GDM1 (cell line): ENCODE results near the gene MYBPHL.

Experiments used
- DNase-seq: peaks from one replicate; lab custom pipeline; 2025; lab: John Stamatoyannopoulos, UW

Gene MYBPHL, protein sequence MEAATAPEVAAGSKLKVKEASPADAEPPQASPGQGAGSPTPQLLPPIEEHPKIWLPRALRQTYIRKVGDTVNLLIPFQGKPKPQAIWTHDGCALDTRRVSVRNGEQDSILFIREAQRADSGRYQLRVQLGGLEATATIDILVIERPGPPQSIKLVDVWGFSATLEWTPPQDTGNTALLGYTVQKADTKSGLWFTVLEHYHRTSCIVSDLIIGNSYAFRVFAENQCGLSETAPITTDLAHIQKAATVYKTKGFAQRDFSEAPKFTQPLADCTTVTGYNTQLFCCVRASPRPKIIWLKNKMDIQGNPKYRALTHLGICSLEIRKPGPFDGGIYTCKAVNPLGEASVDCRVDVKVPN

DNA sequence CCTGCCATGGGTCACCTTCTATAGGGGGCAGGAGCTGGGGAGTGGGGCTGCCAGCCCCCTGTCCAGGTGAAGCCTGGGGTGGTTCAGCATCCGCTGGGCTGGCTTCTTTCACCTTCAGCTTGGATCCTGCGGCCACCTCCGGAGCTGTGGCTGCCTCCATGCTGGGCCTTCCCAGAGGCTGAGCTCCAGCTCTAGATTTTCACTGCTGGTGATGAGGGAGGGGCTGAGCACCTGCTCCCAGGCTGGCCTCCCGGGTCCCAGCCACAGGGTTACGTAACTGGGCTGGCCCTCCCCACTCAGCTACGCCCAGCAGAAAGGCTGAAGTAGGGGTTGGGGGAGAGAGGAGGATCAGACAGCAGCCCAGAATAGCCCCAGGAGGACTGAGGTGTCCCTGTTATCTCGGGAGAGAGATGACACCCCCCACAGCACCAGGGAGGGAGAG is at the start of gene MYBPHL:
Gene MYBPHL, minus strand, starts transcription at position 180 of the 442 bp plus-strand sequence. Its CDS starts 20 bp downstream, at position 160.
- DNase-seq, result no peak

DNA sequence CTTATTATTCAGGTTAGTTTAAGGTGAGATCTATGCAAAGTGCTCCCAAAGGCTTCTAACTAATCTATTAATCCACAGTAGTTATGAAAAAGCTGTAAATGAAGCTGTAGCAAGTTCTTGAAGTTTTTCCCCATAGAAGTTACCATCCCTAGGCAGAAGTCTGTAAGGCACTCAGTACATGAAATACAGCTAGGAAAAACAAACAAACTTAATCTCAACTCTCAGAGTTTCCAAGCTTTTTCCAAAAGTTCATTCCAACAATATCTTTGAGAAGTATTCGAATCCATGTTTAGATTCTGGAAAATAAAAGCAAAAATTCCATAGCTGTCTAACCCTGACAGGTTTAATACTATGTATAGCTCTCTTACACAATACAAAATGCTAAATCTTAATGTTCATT is 49.7 kb upstream of the MYBPHL start:
- no peak for DNase-seq

DNA sequence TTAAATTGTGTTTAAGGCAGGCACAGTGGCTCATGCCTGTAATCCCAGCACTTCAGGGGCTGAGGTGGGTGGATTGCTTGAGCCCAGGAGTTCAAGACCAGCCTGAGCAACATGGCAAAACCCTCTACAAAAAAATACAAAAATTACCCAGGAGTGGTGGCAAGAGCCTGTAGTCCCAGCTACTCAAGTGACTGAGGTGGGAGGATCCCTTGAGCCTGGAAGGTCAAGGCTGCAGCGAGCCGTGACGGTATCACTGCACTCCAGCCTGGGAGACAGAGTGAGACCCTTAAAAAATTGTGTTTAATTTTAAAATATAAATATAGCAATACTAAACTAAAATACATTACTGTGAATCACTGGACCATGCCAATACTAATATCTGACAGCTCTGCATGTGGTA is 48.1 kb upstream of the MYBPHL start:
- DNase-seq, result no peak

DNA sequence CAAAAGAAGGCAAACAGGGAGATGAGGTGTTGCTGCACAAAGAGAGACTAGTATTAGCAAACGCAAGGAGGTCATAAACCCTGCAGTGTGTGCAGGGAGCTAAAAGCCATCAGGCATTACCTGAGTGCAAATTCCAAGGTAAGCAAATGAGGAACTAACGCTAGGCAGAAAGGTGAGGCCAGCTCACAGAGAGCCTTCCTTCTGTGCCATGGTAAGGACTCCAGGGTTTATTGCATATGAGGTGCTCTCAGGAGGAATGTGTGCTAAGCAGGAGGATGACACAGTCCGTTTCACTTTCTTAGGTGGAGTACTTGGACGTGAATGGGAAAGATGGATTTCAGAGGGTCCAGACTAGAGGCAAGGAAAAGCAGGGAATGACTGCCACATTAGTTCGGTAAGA is 44.6 kb upstream of the MYBPHL start:
- DNase-seq, result no peak

DNA sequence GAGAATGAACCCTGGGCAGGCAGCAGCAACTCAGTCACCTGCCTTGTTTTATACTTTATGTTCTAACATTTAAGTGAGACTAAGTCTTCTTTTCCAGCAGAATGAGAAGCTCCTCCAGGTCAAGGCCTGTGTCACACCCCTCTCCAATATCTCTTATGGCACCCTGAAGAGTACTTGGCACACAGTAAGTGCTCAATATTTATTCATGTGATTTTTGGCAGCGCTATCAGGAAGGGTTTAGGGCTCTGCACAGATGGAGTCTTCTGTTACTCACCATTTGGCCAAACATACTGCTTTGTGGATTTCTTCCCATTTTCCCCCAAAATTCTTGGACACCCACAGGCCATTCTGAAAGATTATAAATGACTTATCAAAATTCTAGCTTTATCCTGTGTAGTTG is 43.8 kb upstream of the MYBPHL start:
- DNase-seq, result no peak

DNA sequence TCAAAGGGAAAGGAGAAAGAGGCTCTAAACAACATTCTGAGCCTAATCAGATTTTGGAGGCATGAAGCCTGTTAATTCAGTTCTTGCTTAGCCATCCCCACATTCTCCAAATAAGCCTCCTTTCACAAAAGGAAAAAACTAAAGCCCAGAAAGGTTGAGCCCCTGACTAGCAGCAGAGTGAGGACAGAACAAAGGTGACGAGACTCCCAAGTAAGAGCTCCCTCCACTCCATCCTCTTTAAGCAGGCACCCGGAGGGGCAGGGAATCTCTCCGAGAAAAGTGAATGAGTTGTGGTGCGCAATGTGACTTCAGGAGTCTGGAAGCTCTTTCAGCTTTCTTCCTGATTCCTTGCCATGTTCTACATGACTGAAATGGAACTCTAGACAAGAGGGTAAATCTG is 43.4 kb upstream of the MYBPHL start:
- no peak for DNase-seq

DNA sequence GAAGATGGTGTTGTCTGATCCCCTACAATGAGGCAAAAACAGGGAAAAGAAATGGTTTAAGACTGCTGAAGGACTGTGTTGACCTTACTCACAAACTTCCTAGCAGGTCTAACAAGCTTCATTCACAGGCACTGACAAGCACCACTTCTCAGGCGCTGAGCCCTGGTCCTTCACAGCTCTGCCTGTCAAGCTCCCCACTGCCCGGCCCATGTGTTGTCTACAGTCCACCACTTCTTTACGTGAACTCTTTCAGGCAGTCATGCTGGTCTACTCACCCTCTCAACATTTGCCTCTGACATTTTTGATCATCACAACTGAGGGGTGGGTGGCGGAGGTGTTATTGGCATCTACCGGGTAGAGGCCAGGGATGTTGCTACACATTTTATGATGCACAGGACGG is 40.7 kb upstream of the MYBPHL start:
- DNase-seq, result no peak

DNA sequence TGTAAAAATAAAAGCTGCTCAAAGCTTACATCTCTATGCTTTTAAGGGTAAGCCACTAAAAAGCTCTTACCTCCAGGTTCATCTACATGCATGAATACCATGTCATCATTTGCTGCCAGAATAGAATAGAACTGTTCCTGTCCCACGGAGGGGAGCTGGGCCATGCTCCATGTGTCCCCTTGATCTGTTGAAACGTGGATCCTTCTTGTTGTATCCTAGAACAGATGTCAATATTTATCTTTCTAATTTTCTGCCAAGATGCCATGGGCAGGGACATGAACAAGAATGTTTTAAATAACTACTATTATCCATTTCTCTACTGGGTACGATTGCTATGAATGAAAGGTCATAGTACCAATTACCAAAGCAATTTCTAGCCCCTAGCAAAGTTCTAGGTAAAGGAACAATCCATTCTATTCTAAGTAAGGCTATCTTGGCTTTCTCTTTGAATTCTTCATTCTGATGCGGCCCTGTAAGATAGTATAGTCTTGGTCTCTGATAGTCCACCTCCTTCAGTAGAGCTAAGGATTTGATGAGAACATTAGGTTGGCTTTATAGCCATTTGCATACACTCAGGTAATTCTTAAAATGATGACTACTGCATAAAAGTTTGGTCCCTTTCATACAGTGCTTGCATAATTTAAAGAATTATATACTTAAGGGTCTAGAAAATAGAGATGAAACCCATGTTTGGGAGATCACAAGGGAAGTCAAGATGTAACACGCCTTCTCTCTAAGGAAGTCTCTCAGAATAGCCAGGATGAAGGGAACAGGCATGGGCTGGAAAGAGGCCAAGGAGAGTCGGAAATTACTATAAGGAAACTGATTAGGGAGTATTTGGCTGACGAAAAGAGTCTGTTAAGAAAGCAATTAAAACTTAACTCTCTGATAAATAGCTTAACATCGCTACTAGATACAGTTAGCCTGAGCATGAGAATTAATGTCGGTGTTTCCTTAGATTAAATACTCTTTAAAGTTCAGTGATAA is 35.4 kb upstream of the MYBPHL start:
- no peak for DNase-seq

DNA sequence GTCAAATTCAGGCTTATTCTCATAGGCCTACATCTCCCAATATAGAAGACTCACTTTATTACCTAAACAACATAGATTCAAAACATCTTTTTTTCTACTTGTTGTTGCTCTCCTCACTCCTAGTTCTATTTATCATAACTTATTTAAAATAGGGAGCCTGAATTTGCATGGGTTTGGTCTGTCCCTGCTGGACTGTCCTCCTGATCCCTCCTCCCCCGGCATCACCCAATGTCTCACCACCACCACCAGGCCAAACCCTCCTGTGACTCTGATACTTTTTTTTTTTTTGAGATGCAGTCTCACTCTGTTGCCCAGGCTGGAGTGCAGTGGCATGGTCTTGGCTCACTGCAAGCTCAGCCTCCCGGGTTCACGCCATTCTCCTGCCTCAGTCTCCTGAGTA is 31.8 kb upstream of the MYBPHL start:
- no peak for DNase-seq

DNA sequence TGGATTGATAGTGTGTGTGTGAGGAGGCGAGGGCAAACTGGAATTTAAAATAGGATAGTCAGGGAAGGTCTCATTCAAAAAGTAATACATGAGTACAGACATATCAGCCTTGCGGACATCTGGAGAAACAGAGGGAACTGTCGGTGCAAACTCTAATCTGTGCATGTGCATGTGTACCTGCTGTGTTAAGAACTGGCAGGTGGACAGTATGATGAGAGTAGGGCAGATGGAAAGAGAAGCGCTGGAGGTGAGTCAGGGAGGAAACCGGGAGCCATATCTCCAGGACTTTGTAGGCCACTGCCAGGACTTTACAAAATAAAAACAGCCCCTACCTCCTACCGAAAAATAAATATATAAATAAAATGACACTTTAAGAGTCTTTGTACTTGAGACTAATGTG is 31.3 kb upstream of the MYBPHL start:
- DNase-seq, result no peak

DNA sequence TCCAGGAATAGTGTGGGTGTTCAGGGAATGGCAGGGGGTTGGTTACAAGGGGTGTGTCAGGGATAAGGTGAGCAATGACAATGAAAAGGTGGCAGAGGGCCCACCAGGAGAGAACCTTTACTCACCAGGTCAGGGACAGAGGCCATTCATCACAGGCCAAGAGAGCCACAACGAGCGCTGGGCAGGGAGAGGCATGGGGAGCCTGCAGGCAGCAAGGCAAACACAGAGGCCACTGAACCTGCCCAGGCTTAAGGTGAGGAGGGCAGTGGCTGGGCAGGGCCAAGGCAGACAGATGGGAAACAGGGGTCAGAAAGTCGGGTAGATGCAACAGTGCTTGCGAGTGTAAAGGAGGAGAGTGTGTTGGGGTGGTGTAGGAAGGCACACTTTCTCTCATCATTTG is 28.3 kb upstream of the MYBPHL start:
- no peak for DNase-seq

DNA sequence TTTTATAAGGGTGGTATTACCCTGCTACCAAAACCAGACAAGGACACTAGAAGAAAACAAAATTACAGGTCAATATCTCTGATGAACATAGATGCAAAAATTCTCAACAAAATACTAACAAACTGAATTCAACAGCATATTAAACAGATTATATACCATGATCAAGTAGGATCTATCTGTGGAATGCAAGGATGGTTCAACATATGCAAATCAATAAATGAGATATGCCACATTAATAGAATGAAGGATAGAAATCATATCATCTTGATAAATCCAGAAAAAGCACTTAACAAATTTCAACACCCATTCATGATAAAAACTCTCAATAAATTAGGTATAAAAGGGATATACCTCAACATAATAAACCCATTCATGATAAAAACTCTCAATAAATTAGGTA is 24.3 kb upstream of the MYBPHL start:
- no peak for DNase-seq

DNA sequence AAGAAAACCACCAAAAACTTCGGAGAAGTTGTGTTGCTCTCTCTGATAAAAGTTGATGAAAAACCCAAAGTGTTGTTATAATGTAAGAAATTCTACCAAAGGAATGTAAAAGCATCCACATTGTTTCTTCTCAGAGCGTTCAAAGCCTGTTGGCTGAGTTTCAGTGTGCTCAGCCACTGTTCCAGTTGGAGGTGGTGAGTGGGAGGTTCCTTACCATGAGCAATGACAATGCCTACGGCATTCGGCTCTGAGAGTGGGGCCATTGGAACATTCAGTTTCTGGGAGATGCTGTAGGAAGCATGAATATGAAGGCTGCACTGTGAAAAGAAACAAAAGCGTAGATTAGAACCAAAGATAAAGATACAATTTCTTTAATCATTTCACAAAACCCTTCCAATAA is 20.5 kb upstream of the MYBPHL start:
- no peak for DNase-seq

DNA sequence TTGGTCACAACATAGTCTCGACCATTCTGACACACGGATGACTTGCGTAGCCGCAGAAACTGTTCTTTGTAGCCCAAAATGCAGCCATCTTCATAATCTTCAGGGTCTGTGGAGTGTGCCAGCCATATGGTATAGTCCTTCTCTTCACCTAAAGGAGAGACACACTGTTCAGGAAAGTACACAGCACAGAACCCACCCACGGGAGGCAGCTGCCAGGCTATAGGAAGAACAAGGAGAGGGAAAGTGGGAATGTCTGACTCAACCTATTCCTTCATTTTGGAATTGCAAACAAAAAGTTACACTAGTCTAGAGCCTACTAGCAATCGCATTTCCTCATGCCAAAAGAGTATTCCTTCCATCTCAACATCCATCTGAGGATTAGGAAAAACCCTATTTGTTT is 16.2 kb upstream of the MYBPHL start:
- no peak for DNase-seq

DNA sequence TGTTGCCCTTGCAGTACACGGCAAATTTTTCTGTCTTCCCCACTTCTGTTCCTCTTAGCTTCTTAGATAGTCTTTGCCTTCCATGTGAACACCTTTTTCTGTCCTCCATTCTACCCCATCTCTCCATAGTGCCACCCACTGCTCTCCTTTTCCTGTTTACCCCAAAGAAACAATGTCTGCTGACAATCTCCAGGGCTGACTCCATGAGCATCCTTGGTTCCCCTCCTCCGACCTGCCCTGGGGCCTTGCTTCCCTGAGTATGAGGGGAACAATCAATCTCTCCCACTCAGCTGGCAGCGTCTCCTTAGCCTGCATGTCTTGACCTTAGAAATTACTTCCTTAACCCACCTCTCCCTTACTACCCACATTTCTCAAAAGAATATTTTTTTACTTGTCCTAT is 12.3 kb upstream of the MYBPHL start:
- DNase-seq, result no peak

DNA sequence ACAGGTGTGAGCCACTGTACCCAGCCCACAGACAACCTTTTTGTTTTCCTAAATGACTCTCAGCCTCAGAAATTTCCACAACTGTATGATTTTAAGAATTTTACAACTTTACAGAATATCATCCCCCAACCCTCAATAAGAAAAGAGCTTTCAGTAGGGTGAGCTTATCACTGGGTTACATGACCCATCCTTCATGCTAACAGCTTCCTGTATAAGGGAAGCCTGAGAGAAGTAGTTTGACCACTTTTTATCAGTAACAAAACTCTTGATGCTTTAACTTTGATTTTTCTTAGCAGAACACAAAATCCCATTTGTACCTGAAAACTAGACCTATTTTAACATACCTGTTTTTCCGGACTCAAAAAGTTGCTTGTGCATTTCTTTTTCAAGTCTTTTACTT is 9.7 kb upstream of the MYBPHL start:
- no peak for DNase-seq

DNA sequence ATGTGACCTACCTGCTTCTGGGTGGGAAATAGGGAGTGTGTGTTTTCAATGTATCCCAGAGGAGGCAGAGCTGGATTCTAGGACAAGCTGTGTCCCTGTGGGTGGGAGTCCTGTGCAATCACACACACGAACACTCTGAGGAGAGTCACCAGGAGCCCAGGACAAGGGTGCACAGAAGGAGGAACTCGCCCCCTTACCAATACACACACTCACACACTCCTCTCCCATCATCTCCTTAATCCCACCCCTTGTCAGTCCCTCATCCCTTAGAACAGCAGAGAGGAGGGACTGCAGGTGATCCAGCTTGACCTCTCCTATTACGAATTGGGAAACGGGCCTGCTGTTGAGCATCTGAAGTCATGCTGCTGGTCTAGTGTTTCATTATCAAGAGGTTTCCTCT is 8.5 kb upstream of the MYBPHL start:
- no peak for DNase-seq

DNA sequence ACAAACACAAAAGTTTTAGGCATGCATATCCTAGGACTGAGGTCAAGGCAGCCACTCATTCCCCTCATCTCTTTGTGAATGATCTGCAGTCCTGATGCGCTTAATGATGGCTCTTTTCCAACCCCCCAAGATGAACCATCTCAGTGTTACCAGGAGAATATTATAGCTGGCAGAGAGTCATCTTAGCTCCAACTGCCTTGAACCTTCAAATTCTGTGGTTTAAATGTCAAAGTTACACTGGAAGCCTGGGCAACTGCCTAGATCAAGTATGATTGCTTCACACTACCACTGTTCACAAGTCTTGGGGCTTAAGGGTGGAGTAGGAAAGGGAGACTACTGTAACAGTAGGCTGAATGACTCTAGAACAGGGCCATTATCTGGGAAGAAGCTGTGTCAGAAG is 8.0 kb upstream of the MYBPHL start:
- DNase-seq, result no peak

DNA sequence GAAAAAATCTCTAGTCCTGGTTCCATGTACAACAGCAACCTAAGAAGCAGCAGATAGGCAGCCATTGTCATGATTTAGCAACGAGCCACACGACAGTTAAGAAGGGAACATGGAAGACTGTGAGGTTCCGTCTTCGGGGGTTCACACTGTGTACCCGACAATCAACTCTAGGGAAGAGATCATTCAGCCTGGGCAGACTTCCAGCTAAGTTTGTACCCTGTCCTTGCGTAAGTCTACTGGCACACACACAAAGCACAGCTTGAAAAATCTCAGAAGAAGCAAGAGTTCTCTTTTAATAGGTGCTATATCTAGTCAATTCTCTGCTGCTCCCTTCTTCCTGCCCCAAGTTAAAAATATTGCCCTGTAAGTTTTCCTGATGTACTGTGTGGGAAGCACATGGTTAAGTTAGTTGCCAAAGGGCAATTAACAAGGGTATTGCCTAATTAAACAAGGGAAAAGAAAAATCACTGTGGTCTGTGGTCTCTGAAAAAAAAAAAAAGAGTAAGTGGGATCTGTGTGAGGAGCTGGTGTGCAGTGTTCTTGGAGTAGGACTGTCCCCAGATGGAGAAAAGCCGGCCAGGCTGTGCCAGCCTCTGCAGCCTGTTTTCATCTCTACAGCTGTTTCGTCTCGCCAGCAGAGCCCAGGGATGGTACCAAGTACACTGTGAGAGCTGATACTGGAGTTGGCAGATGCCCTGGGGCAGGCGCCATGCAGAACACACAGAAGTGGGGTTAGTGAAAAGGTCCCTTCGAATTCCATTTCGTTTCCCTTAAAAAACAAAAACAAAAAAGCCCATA is 6.4 kb upstream of the MYBPHL start:
- DNase-seq, result no peak

DNA sequence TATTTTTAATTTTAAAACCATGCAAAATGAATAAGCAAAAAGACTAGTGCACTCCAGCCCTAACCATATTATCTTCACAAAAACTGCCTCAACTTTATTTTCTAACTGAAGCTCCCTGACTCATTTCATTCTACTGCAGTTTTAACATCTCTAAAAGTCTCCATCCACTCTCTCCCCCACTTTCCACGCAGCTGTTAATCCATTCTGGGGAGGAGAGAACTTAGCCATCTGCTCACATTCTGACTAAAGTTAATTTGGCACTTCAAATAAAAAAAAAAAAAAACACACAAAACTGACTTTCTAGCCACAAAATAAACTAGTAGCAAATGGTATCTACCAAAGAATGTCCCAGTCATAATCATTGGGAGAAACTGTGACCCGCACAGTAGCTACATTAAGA is 5.4 kb upstream of the MYBPHL start:
- DNase-seq, result no peak

DNA sequence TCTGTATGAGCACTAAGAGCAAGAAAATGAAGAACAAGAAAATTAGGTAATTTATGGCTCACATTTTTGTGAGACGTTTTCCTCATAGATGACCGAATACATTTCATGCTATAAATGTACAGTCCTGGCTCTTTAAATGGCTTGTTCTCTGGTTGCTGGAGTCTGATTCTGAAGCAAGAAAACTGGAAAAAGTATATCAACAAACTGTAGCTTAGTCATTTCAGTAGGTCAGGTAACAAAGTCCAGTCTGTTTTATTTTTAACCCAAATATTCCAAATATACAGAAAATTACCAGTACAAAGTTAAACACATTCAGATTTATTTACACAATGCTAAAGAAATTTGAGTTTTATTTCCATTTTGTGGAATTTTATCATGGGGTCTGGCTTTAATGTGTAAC is 2.5 kb upstream of the MYBPHL start:
- no peak for DNase-seq

DNA sequence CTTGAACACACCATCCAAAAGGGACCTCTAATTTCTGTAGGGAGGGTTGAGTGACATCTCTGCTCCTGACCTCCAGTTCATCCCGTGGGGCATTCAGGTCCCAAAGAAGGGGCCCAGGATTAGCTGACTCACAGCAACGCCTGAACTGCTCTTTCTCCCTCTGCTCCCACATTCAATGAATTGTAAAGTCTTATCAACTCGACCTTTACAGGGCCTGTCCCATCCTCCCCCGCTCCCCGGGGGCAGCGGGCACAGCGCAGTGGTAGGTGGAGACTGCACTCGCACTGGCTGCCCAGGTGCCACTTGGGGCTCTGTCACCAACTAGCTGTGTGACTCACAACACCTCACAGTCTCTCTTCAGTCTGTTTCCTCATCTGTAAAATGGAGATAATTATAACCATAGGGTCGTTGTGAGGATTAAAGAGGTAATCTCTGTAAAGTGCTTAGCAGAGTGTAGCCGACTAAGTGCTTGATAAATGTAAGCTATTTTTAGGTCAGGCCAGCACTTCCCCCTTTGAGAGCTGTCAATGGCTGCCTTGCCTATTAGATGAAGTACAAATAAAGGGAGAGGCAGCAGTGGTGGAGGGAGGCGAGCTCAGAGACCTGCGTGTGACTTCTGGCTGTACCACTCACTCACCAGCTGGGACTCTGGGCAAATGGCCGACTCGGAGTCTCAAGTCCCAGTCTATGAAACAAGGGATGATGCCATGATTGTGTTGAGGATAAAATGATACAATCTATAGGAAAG is 637 bp upstream of the MYBPHL start:
- DNase-seq, result no peak
